Pancreas (tissue), 10 donors: ENCODE measurements around the gene POLA1. TPM values are rescaled to one million over a fixed set of nuclear protein-coding genes. Genes with fewer than 3 reads are reported as not detected.

Source experiments
- ATAC-seq, 4 donors: fragments of 200-7000 bp; cut with Tn5 transposase; one replicate each; pipeline versions ENCODE4 v1.8.0 to v1.9.1; 2020; ENCODE audit warnings: mild to moderate bottlenecking in 4 of 4, moderate library complexity in 4 of 4
- DNase-seq, 6 donors: peaks; one replicate each; pipeline ENCODE4 v3.0.0-alpha.2; 2020
- FAIRE-seq: peaks from 2 replicates; lab custom pipeline; 2012; peaks lifted over from hg19 to GRCh38; lab: Jason Lieb, UNC
- H3K27ac ChIP-seq, 4 donors: fragments of 200-600 bp; sonication (generic); 1 replicate in 3 of 4; 2 replicates in 1 of 4; pipeline versions ENCODE4 v1.5.0 to v1.8.0; 2020
- H3K27me3 ChIP-seq, 4 donors: fragments of 200-600 bp; one replicate each; pipeline ENCODE4 v1.8.0; 2021
- H3K36me3 ChIP-seq, 3 donors: fragments of 200-600 bp; sonication (generic) in 1 of 3; one replicate each; pipeline versions ENCODE4 v1.5.0 to v1.8.0; 2020 to 2021
- H3K4me1 ChIP-seq, 3 donors: fragments of 200-600 bp; one replicate each; pipeline ENCODE4 v1.8.0; 2021
- H3K4me3 ChIP-seq, 4 donors: fragments of 200-600 bp; sonication (generic) in 2 of 4; one replicate each; pipeline versions ENCODE4 v1.5.0 to v1.8.0; 2020 to 2021
- H3K9me3 ChIP-seq, 4 donors: fragments of 200-600 bp; one replicate each; pipeline ENCODE4 v1.8.0; 2021
- WGBS, 2 donors: extraction: QIAGEN DNeasy Blood & Tissue Kit; methylation state at CpG; one replicate each; pipeline ENCODE4 v1.1.7; 2013; 5-methylcytosine and 5-hydroxymethylcytosine counted together
- intact Hi-C, 3 donors: fragments of 100-400 bp; cut with DNase I; formaldehyde crosslinking; loops; one replicate each; pipeline versions ENCODE4 v1.11.1 to v1.14.2; 2022
- polyA plus RNA-seq, 2 donors: library from polyadenylated mRNA; stranded (reverse); fragments of 200-250 nt; gene quantifications; one replicate each; pipeline ENCODE4 v1.2.3, GENCODE V29; 2013
- total RNA-seq, 6 donors: library from RNA; stranded (reverse); fragmentation: NEBNext Ultra II Directional in 4 of 6; extraction: Animal tissue kit (Norgen Biotek cat#: 25700) in 4 of 6; gene quantifications; one replicate each; pipeline versions ENCODE4 v1.2.1 to v1.2.4, GENCODE V29; 2021 to 2023
- TF ChIP-seq, protein P1 (sequence below), 4 donors: fragments of 200-600 bp; sonication (generic) in 3 of 4; IDR thresholded peaks; one replicate each; pipeline versions ENCODE4 v1.5.0 to v1.8.0; 2021; ENCODE audit warnings: antibody characterized with exemption in 4 of 4
- donor health status: healthy with polysubstance abuse.
- donor health status: DM: no; HTN: no; CAD: no; lungs with moderate emphysema.
- donor health status: DM: no; HTN: no; CAD: no.
- donor health status: control.
- donor health status: control.
- donor health status: Bipolar disorder and iron deficiency.
- donor health status: DM: yes; HTN: yes; CAD: no.
- donor health status: DM: no; HTN: no; CAD: no.
- donor health status: DM: no; HTN: no; CAD: no.
- donor health status: DM: yes; HTN: yes; CAD: no.

POLA1 gene
- total and polyA plus RNA-seq, 8 donors = 1.4 to 6.1 (median 4.4) TPM

DNA sequence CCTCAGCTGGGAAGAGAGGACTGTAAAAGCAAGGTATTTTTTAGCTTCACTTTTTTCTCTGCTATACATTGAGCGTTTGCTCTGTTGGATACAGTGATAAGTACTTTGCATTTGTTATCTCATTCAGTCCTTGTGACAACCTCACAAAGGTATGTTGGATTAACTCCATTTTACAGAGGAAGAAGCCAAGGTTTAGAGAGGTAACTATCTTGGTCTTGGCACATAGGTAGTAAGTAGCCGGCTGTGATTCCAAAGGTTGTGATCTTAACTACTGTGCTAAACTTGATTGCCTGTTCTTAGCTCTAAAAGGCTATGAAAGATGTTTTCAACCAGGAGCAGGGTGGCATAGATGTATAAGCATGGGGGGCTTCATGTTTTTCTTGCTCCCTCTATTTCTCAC, 134.4 kb downstream of the POLA1 start:
- no peaks in the 10 kb centered on the region for H3K36me3 ChIP-seq
- FAIRE-seq = no peak
- intact Hi-C loops = no loop called here

DNA sequence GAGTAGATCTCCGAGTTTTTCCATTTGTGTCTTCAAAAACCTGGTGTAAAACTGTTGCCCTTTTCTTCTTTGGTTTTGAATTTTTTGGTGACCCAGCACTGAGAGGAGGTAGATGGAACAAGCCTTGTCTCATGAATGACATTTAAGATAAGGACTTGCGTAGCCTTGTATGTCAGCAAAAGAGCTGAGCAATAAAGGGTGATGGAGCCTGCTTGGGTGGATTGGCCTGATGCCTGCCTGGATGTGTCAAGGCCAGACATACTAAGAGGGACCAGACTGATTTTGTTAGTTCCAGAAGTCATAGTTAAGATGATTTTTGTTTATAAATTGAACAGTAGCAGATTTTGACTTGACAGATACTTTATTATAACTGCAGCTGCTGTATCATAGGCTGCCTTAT, 134.9 kb downstream of the POLA1 start:
- WGBS, 2 donors = 56 to 74% methylated on average over 2 of the region's 2 CpGs
- TF ChIP-seq, protein P1, sequence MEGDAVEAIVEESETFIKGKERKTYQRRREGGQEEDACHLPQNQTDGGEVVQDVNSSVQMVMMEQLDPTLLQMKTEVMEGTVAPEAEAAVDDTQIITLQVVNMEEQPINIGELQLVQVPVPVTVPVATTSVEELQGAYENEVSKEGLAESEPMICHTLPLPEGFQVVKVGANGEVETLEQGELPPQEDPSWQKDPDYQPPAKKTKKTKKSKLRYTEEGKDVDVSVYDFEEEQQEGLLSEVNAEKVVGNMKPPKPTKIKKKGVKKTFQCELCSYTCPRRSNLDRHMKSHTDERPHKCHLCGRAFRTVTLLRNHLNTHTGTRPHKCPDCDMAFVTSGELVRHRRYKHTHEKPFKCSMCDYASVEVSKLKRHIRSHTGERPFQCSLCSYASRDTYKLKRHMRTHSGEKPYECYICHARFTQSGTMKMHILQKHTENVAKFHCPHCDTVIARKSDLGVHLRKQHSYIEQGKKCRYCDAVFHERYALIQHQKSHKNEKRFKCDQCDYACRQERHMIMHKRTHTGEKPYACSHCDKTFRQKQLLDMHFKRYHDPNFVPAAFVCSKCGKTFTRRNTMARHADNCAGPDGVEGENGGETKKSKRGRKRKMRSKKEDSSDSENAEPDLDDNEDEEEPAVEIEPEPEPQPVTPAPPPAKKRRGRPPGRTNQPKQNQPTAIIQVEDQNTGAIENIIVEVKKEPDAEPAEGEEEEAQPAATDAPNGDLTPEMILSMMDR (IDR thresholded peaks at IDR 0.05) = no peak
- Histone ChIP-seq H3K4me3 (no peak overlapping the region), H3K9me3 (no peaks in the 10 kb centered on the region), H3K27ac (no peak overlapping the region), H3K4me1 (no peaks in the 10 kb centered on the region), H3K36me3 (no peaks in the 10 kb centered on the region), H3K27me3 (no peaks in the 10 kb centered on the region)
- intact Hi-C loops = no loop called here
- FAIRE-seq (no peak), DNase-seq (no peak), ATAC-seq (no peak)

More for the DNA sequence above, 134.4 kb downstream of the POLA1 start:
- no peaks in the 10 kb centered on the region for H3K9me3 ChIP-seq
- H3K4me3 ChIP-seq = no peak overlapping the region
- H3K27ac ChIP-seq = no peak overlapping the region
- H3K27me3 ChIP-seq = no peaks in the 10 kb centered on the region
- ATAC-seq = no peak
- DNase-seq = no peak
- 64 to 69% methylated on average over 2 of the region's 2 CpGs for WGBS, 2 donors
- H3K4me1 ChIP-seq = no peaks in the 10 kb centered on the region
- TF ChIP-seq, protein P1 (IDR thresholded peaks at IDR 0.05) = no peak

DNA sequence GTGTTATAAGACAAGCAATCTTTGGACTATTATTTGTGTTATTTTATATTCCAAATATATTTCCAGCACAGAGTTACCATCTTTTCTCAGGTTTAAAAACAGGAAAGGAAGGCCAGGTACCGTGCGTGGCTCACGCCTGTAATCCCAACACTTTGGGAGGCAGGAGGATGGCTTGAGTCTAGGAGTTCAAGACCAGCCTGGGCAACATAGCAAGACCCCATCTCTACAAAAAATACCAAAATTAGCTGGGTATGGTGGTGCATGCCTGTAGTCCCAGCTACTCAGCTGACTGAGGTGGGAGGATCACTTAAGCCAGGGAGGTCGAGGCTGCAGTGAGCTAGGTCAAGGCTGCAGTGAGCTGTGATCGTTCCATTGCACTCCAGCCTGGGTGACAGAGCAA, 140.0 kb downstream of the POLA1 start:
- ATAC-seq (no peak), DNase-seq (no peak), FAIRE-seq (no peak)
- Histone ChIP-seq H3K9me3 (no peaks in the 10 kb centered on the region), H3K4me3 (no peak overlapping the region), H3K4me1 (no peaks in the 10 kb centered on the region), H3K36me3 (no peaks in the 10 kb centered on the region), H3K27ac (no peak overlapping the region), H3K27me3 (no peaks in the 10 kb centered on the region)
- intact Hi-C loops = loop anchor here in 1 of 3 donors (10.0 kb wide), 1 partner anchor 311 kb away; no protein-coding TSS in a partner anchor
- WGBS, 2 donors = 84 to 96% methylated on average over 5 of the region's 5 CpGs
- TF ChIP-seq, protein P1 (IDR thresholded peaks at IDR 0.05) = no peak

DNA sequence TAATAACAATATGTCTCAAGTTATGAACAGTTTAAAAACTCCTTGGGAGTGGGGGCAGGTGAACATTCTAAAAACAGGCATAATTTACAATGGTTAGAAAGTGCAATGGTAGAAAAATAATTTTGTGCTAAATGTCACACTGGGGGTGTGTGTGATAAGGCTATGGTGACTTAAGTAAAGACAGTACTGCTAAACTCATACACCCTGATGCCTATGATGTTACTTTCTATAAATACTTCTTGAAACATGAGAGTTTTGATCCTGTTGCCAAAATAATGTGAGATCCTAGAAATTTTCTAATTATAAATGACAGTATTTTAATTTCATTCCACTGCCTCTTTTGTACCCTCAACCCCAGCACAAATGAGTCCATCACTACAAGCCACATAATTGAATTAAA, 144.2 kb downstream of the POLA1 start:
- DNase-seq (no peak), FAIRE-seq (no peak), ATAC-seq (no peak)
- intact Hi-C loops = loop anchor here in 1 of 3 donors (10.0 kb wide), 1 partner anchor 307 kb away; no protein-coding TSS in a partner anchor
- Histone ChIP-seq H3K36me3 (no peaks in the 10 kb centered on the region), H3K9me3 (no peaks in the 10 kb centered on the region), H3K27me3 (no peaks in the 10 kb centered on the region), H3K4me1 (no peaks in the 10 kb centered on the region), H3K27ac (no peak overlapping the region), H3K4me3 (no peak overlapping the region)
- TF ChIP-seq, protein P1 (IDR thresholded peaks at IDR 0.05) = no peak

DNA sequence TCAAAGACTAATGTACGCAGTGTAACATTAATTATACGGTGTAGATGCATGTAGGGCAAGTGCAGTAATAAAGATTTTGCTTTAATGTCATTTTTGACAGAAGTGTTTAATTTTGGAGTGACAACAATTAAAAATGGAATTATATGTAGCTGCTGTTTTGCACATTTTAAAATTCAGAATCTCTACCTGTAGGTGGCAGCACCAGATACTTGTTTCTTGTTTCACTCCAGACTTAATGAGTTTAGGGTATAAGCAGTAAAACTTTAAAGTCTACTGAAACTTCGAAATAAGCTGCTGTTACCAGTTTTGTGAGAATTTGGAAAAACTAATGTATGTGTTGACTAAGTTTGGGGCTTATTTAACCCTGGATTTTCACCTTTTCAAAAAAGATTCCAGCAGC, 144.9 kb downstream of the POLA1 start:
- FAIRE-seq = peak; percentile 77
- no peak for DNase-seq
- intact Hi-C loops = loop anchor here in 1 of 3 donors (10.0 kb wide), 1 partner anchor 306 kb away; no protein-coding TSS in a partner anchor
- Histone ChIP-seq H3K4me1 (no peaks in the 10 kb centered on the region), H3K36me3 (no peaks in the 10 kb centered on the region), H3K27ac (no peak overlapping the region), H3K27me3 (no peaks in the 10 kb centered on the region), H3K4me3 (no peak overlapping the region), H3K9me3 (no peaks in the 10 kb centered on the region)
- WGBS, 2 donors = 24 to 40% methylated on average over 3 of the region's 3 CpGs
- ATAC-seq = peak in 2 of 4 donors; percentile 50 to 56
- TF ChIP-seq, protein P1 (IDR thresholded peaks at IDR 0.05) = peak in 3 of 4 donors; percentile 18 to 55 (median 40)
